Stimulated activated naive CD4-positive, alpha-beta T cell treated with Interleukin-2 at 50 U/mL for 16 hours (primary cell): ENCODE data around the gene ARID5B.
"Not testable (repeated sequence)": the region's sequence is repeated elsewhere in the genome, so short reads cannot be mapped to it uniquely, and the experiment has no call there.

ENCODE experiments used
- DNase-seq: peaks from one replicate; lab custom pipeline; 2025; lab: John Stamatoyannopoulos, UW

ARID5B gene

GRCh38 chr10:62014510-62014909 is 113.0 kb downstream of the ARID5B start:
- DNase-seq, result no peak

DNA sequence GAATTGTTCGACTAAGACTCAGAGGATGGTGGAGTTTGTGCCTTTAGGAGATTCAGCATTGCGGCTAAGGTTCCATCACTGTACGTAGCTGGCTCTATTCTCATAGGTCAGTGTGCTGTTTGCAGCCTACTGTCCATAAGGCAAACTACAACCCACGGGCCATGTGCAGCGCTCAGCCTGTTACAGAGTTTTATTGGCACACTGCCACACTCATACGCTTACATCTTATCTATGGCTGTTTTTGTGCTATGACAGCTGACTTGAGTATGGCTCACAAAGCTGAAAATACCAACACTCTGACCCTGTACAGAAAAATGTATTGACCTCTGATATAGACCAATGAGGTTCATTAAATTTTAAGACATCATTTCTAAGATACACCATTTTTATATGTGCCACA is 114.5 kb downstream of the ARID5B start:
- DNase-seq, result no peak

GRCh38 chr10:62016623-62017490 is 115.4 kb downstream of the ARID5B start:
- DNase-seq, result no peak

DNA sequence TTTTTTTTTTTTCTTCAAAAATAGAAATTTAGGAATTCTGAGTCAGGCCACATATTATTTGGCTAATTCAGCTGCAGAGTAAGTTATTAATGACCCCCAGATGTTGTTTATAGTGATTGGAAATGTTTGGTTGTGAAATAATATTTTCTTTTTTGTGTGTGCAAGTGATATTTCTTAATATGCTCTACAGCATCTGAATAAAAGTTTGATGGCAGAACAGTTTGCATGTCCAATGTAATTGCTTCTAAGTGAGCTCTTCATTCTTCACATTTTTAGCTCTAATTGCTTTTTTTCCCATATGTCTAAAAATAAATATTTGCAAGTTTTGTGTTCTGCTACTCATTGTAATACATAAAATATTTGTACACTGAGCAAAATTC is 116.0 kb downstream of the ARID5B start:
- no peak for DNase-seq

- DNase-seq, result no peak
These were observed 116.8 kb downstream of the ARID5B start for GRCh38 chr10:62018131-62018911.

GRCh38 chr10:62019013-62019684 is 117.7 kb downstream of the ARID5B start:
- no peak for DNase-seq

GRCh38 chr10:62019685-62020359 is 118.3 kb downstream of the ARID5B start:
- DNase-seq, result no peak

DNA sequence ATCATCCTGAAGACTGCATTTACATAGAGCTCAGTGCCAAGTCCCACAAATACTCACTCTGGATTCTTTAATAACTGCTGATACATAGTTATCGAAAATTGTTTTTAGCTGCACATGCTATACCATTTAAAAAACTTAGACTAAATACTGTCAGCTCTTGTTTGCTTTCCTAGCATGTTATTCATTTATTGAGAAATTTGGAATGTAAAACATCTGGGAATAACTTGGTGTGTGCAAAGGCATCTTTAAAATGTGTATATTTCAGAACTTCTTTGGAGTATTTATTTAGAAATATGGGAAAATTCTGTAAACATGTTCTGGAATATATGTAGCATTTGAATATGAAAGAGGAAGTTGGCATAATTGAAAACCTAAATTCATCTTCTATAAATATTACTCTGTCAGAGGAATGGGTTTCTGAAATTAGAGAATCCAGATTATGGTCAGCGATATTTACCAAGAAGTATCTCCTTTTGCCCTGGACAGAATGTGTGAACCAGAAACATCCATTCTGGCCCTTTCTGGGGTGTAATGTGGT is 119.7 kb downstream of the ARID5B start:
- DNase-seq, result no peak

GRCh38 chr10:62021978-62022802 is 120.7 kb downstream of the ARID5B start:
- DNase-seq, result no peak

DNA sequence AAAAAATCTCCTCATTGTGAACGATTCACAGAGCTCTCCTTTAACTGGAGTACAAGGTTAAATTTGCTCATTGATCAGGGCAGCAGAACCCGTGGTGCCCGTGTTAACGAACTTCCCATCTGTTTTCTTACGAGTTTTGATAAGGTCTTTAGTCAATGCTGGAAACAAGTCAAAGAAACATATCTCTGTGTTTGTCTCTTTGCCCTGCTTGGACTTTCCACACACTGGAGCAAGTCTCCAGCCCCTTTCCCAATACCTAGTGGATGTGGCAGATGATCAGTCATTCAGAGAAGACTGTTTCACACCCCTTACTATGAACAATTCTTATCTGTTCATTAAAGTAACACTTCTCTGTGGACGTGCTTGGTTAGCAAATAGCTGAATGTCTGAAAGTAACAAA is 121.3 kb downstream of the ARID5B start:
- DNase-seq, result no peak

DNA sequence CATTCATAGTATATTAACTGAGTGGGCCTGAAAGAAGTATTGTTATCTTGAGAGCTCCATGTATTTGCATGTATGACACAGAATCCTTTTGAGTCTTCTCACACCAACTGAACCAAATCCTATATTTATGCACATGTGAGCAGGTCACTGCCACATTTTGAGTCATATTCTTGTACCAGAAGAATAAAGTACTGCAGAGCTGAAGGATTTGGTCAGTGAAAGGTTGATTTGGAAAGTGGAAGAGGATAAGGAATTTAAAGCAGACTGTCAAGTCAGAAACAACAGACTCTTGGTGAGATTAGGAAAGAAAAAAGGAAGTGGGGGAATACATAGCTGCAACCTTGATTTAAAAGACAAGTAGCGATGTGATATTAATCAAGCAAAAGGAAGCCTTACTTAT is 121.8 kb downstream of the ARID5B start:
- DNase-seq, result no peak

DNA sequence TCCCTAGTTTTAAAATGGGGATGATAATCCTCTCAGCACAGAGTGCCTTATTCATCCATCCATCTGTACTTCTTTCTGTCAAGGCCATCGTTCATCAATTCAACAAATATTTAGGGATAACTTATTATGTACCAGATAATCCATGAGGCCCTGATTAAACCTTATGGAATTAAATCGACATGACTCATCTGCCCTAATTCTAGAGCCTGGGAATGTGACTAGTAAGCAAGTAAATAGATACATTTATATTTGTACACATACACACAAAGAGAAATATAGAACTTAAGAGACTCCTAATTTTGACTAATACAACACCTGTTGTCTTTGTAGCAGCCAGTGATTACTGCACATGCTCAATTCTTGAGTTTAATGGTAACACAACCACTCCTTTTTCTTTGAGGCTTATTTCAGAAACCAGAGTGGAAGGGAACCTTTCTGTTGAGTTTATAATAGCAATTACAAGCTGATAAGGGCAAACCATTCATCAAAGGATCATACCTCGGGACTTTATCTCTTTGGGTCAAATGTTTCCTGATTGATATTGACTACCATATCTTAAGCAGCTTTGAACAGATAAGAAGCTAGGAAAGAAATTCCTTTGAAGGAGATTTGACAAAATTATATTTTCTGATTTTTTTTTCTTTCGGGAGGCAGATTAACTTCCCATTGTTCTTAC is 122.7 kb downstream of the ARID5B start:
- no peak for DNase-seq

DNA sequence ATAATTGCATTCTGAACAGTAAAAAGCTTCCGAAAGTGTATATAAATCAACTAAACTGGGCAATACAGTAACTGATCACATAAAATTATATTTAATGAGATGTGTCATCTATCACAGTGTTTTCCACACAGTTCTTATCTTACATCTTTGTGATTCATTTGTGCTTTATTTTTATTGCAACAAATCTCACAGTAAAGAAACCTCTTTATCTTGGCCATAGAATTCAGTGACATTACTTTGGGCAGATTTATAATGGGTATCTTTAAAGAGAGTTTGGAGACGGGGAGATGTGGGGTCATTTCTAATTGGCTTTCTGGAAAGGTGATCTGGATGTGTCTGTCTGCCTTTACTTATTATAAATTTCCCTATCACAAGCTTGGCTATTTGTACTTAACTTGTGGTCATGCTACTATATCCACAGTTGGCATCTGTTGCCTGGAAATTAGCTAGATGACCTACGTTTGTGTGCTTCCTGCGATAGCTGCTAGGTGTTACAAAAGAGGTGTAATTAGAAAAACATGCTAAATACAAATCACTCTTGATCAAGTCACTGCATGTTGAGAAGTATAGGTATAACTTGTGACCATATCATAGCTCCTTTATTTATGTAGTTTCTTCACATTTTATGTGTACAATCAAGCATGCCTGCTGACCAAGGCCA is 123.8 kb downstream of the ARID5B start:
- DNase-seq, result no peak

DNA sequence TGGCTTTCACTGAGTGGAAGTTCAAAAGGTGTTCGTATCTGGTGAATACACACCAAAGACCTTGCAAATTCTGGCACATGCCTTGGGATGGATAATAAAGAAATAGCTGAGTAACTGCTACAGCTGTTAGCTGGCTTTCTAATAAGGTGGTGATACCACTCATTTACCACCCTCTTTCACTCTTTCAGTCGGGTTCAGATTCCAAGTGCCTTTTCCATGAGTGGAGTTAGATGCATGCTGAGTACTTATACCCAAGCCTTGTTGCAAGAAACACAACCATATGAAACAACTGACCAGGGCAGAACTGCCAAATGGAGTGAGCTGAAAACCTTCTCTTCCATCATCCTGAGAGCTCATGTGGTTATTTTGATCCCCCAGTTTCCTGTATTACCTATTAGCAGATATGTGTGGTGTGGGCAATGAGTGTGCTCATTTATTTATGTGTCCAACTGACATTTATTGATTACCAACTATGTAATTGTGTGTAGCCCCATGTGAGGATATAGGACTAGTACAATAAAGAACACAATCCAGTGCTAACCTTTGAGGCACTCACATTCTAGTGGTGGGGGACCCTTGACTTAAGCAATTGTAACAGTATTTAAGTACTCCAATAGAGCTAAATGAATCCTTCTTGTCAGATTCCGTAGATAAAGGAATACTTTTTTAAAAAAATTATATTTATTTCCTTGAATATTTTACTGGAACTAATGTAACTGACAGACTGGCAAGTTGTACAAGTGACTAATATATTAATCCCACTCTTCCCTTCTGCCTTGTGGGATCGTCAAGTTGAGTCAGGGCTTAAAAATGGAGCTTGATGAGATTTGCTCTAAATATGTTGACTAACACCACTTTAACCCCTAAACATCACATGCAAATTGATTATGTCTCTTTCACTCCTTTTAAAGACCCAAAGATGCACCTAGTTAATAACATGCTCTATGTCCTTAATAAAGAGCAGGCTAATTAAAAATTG is 124.7 kb downstream of the ARID5B start:
- DNase-seq, result no peak

DNA sequence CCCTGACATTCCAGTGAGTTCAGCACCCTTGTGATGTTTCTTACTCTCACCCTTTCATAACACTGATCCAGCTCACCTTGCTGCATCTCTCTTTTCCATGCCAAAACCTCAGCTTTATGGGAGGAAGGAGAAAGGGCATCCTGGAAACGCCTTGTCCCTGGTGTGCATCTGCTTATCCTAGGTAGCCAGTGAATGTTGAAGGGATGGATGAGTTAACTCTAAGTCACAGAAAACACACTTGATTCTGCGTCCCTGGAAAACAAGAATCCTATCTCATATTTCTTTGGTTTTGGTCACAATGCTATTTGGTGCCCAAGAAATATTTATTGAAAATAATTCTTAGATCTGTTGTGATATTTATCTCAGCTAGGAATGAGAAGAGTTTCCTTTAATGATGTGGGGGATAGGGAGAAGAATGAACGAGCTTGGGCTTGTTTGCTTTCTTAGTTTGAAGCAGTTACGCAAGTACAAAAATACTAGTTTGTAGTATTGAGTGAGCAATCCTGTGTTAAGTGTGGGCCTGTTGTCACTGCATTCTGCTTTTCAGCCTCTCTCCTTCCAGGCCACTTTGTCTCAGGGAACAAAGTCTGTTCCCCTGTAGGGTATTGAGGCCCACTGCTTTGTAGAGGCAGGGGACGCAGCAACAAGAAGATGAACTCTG is 126.5 kb downstream of the ARID5B start:
- no peak for DNase-seq

GRCh38 chr10:62028502-62028842 is 127.0 kb downstream of the ARID5B start:
- DNase-seq, result not testable (repeated sequence)

GRCh38 chr10:62029401-62029800 is 127.9 kb downstream of the ARID5B start:
- no peak for DNase-seq

DNA sequence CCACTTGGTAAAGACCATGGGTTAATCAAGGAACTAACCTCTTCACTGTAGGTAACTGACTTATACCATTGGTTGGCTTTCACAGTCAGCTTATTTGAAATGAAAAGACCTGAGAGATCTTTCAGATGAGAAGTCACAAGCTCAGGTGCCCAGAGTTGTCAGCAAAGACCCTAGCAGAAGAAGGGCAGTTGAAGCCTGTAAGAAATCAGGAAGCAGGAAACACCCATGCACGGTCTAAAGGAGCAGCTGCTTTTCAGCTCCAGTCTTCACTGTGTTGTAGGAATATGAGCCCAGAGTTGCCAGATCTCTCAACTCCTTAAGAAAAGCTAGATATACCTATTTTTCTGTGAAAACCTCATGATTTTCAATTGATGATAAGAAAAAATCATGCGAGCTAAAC is 130.0 kb downstream of the ARID5B start:
- DNase-seq, result no peak
